ENCODE results near the gene ASTN2. TPM values are rescaled to one million over a fixed set of nuclear protein-coding genes. Genes with fewer than 3 reads are reported as not detected.

ASTN2 gene
- total and polyA plus RNA-seq, 10 of the 15 experiments (the other 5 are each of a cell fraction or from before 2014, with no cell fraction given) = 1.4 to 15.7 (median 7.0) TPM

DNA sequence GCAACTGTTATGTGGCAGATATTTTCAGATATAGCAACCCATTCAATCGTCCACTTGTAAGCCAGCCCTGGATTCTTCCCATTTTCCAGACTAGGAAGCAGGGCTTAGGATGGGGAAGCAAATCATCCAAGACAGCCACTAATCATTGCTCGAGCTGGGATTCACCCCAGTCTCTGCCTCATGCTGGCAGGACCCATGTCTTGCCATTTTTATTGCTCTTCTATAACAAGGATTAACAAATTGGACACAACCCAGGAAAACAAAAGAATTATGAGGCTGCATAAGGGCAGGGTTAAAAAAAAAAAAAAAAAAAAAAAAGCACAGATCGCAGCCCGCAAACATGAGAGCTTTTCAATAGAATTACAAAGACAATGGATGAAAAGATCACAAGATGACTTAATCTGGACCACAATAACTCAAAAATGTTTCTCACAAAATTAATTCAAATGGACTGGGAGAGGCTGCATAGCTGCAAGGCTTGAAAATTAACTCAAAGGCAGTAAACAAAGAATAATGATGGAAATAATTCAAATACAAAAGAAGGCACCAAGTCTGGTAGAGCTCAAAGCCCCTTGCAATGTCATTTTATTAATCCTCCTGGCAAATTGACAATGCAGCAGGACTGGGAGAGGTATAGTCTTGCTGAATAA lies 40.7 kb downstream of the ASTN2 start:
- Histone ChIP-seq H3K4me3 (no peak overlapping the region), H3K27me3 (replicated peaks in 1 of 2; ENCODE audit: control insufficient read depth in 2 of 2, insufficient read depth in 2 of 2, low read length in 1 of 2) (no peaks in the 10 kb centered on the region; a peak in 2 of 4 replicates), H4K20me1 (ENCODE audit: control insufficient read depth, insufficient read depth) (no peaks in the 10 kb centered on the region), H3K9me3 (replicated peaks; ENCODE audit: control insufficient read depth, insufficient read depth, low read length) (no peaks in the 10 kb centered on the region), H3K9ac (ENCODE audit: control insufficient read depth, insufficient read depth, low read length) (no peak overlapping the region), H3K79me2 (ENCODE audit: control insufficient read depth, insufficient read depth, low read length) (no peaks in the 10 kb centered on the region), H2AFZ (ENCODE audit: control insufficient read depth, low read depth, low read length) (no peak overlapping the region), H3K36me3 (ENCODE audit: control insufficient read depth in 2 of 2, insufficient read depth in 2 of 2, low read length in 1 of 2) (no peaks in the 10 kb centered on the region), H3K4me1 (ENCODE audit: control insufficient read depth, insufficient read depth, low read length) (no peaks in the 10 kb centered on the region), H3K4me2 (ENCODE audit: control insufficient read depth, insufficient read depth) (no peak overlapping the region), H3K27ac (ENCODE audit: control insufficient read depth, insufficient read depth) (no peak overlapping the region)
- TF ChIP-seq LARP7 (IDR thresholded peaks at IDR 0.05) (no peak), MEF2B (IDR thresholded peaks at IDR 0.05; ENCODE audit: partially characterized antibody, poor library complexity, severe bottlenecking) (no peak), ZNF592 (IDR thresholded peaks at IDR 0.05) (no peak)
- CTCF ChIA-PET = no interaction called here
- SMC1A ChIA-PET (ENCODE audit: uncharacterized antibody, unreplicated experiment) = no interaction called here
- FAIRE-seq (no peak), DNase-seq (ENCODE audit: low read depth, low spot score) (no peak), ATAC-seq (no peak)
- RAD21 ChIA-PET (ENCODE audit: unreplicated experiment) = no interaction called here
- BruUV-seq (replicated peaks) = no TSS peak
- 36% methylated on average over 4 of the region's 4 CpGs for WGBS (ENCODE audit: insufficient coverage, insufficient replicate concordance, low lambda C conversion rate, missing lambda C conversion rate)
- in situ Hi-C loops (cut with MboI) = no loop called here
- POLR2A ChIA-PET = no interaction called here
- intact Hi-C loops (cut with micrococcal nuclease; ENCODE audit: unreplicated experiment) = no loop called here
